ENCODE measurements around the gene ANKRD45.

DNA sequence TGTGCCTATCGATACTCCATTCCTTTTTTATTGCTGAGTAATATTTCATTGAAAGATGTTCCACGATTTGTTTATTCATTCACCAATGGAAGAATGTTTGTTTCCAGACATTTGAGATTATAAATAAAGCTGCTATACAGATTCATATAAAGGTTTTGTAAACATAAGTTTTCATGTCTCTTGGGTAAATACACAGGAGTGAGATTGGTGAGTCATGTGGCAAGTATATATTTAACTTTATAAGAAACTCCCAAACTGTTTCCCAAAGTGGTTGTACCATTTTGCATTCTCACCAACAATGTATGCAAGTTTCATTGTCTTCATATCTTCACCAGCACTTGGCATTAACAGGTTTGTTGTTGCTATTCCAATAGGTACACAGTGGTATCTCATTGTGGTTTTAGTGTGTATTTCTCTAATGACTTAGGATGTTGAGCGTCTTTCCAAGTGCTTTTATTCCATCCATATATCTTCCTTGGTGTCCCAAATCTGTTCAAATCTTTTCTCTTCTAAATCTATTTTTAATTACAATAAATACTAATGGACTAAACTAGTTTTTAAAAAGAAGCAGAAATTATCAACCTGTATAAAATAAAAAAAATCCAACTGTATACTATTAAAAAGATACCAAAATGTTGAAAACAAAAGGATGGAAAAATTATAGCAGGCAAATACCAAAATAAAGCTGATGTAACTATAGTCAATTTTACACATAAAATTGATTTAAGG lies 73.4 kb downstream of the ANKRD45 start:
- TF ChIP-seq POLR2A (IDR thresholded peaks at IDR 0.05) (no peak), EP300 (IDR thresholded peaks at IDR 0.05) (no peak)
- TF ChIP-seq, protein P1, sequence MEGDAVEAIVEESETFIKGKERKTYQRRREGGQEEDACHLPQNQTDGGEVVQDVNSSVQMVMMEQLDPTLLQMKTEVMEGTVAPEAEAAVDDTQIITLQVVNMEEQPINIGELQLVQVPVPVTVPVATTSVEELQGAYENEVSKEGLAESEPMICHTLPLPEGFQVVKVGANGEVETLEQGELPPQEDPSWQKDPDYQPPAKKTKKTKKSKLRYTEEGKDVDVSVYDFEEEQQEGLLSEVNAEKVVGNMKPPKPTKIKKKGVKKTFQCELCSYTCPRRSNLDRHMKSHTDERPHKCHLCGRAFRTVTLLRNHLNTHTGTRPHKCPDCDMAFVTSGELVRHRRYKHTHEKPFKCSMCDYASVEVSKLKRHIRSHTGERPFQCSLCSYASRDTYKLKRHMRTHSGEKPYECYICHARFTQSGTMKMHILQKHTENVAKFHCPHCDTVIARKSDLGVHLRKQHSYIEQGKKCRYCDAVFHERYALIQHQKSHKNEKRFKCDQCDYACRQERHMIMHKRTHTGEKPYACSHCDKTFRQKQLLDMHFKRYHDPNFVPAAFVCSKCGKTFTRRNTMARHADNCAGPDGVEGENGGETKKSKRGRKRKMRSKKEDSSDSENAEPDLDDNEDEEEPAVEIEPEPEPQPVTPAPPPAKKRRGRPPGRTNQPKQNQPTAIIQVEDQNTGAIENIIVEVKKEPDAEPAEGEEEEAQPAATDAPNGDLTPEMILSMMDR (IDR thresholded peaks at IDR 0.05), result no peak
